HEK293T (cell line): ENCODE results near the gene SNX9.

Experiments
- FOXK2 ChIP-seq: fragments of 450-650 bp; IDR thresholded peaks from 2 replicates; pipeline ENCODE4 v1.6.1; 2016; ENCODE audit warnings: mild to moderate bottlenecking
- PKNOX1 ChIP-seq: fragments of 450-650 bp; IDR thresholded peaks from 2 replicates; pipeline ENCODE4 v1.6.1; 2016
- SP1 ChIP-seq: fragments of 450-650 bp; IDR thresholded peaks from 2 replicates; pipeline ENCODE4 v1.6.1; 2017
- SUZ12 ChIP-seq: fragments of 450-650 bp; IDR thresholded peaks from 2 replicates; pipeline ENCODE4 v1.6.1; 2016; ENCODE audit warnings: mild to moderate bottlenecking

GRCh38 chr6:157867981-157868380 is 44.9 kb downstream of the SNX9 start:
- TF ChIP-seq SP1 (no peak), FOXK2 (no peak), SUZ12 (no peak), PKNOX1 (no peak)
